Lower lobe of right lung (tissue), 2 donors: ENCODE measurements around the gene SLC25A36. TPM values are rescaled to one million over a fixed set of nuclear protein-coding genes. Genes with fewer than 3 reads are reported as not detected.
A peak's percentile ranks its signal among the peaks of the same experiment; 100 is the strongest.
"Not testable (repeated sequence)": the region's sequence is repeated elsewhere in the genome, so short reads cannot be mapped to it uniquely, and the experiment has no call there.

ENCODE experiments used
- ATAC-seq, 2 donors: fragments of 200-7000 bp; cut with Tn5 transposase; one replicate each; pipeline ENCODE4 v1.9.1; 2020 to 2022; ENCODE audit warnings: mild to moderate bottlenecking in 2 of 2, moderate library complexity in 2 of 2
- DNase-seq: peaks from one replicate; pipeline ENCODE4 v3.0.0-alpha.2; 2020
- H3K27ac ChIP-seq: fragments of 200-600 bp; one replicate; pipeline ENCODE4 v1.8.0; 2022
- H3K27me3 ChIP-seq: fragments of 200-600 bp; one replicate; pipeline ENCODE4 v1.8.0; 2022; ENCODE audit warnings: low read depth
- H3K36me3 ChIP-seq: fragments of 200-600 bp; one replicate; pipeline ENCODE4 v1.8.0; 2022; ENCODE audit warnings: mild to moderate bottlenecking
- H3K4me1 ChIP-seq: fragments of 200-600 bp; one replicate; pipeline ENCODE4 v1.8.0; 2022
- H3K4me3 ChIP-seq: fragments of 200-600 bp; one replicate; pipeline ENCODE4 v1.8.0; 2022; ENCODE audit warnings: mild to moderate bottlenecking
- H3K9me3 ChIP-seq: fragments of 200-600 bp; one replicate; pipeline ENCODE4 v1.8.0; 2022
- CTCF ChIP-seq: fragments of 200-600 bp; IDR thresholded peaks from one replicate; pipeline ENCODE4 v1.8.0; 2022; ENCODE audit warnings: antibody characterized with exemption, mild to moderate bottlenecking
- intact Hi-C: fragments of 100-400 bp; cut with DNase I; formaldehyde crosslinking; loops from one replicate; pipeline ENCODE4 v1.11.0; 2022
- total RNA-seq: library from RNA; stranded (reverse); fragmentation: NEBNext Ultra II Directional; extraction: Animal tissue kit (Norgen Biotek cat#: 25700); gene quantifications from one replicate; pipeline ENCODE4 v1.2.1, GENCODE V29; 2021
- donor health status: DM: no; HTN: yes; CAD: no; lungs with severe emphysema.

SLC25A36 gene
- total RNA-seq, 1 donor from 2014 or later: 91.5 TPM

DNA sequence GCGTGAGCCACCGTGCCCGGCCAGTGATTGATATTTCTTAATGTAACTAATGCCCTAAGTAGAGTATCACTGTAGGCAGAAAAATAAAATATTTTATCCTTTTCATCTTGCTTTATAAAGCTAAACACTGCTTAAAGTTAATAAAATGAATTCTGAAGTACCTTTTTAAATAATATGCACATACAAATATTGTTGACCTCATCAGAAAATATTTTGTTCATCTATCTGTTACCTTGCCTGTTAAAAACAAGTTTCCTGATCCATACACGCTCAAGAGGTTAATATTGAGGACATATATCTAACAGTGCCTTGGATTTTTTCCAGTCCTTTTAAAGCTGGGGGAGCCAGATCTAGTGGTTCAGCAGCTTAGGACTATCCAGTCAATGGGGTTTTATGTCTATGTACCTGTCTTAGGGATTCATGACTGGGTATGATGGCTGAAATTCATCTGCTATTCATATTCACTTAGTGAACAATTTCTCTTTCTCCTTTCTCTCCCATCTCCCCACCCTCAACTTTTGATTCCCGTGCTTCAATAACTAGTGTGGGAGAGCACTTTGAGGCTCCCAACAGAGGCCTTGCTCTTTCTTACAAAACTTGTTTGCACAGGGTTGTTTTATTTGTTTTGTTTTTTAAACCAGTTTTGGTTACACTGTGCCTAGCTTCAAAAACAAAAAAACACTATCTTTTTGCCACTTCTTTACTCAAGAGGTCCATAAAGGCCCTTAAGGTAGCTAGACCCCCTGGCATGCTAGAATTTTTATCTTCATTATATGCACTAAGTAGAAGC is 7.0 kb downstream of the SLC25A36 start:
- no peak for ATAC-seq
- Histone ChIP-seq H3K27ac (no peak overlapping the region), H3K4me1 (peaks cover 60% of the 10 kb centered on the region), H3K9me3 (no peaks in the 10 kb centered on the region), H3K27me3 (no peaks in the 10 kb centered on the region), H3K4me3 (no peak overlapping the region), H3K36me3 (no peaks in the 10 kb centered on the region)
- intact Hi-C loops: no loop called here
- TF ChIP-seq CTCF: no peak
- DNase-seq: no peak

GRCh38 chr3:140950144-140950543 is 8.5 kb downstream of the SLC25A36 start:
- Histone ChIP-seq H3K4me3 (no peak overlapping the region), H3K27me3 (no peaks in the 10 kb centered on the region), H3K36me3 (no peaks in the 10 kb centered on the region), H3K9me3 (no peaks in the 10 kb centered on the region), H3K4me1 (peaks cover 56% of the 10 kb centered on the region), H3K27ac (no peak overlapping the region)
- ATAC-seq: peak in 1 of 2 donors; percentile 35
- no peak for DNase-seq
- no peak for TF ChIP-seq CTCF
- intact Hi-C loops: no loop called here

- DNase-seq (no peak), ATAC-seq (no peak)
- no peaks in the 10 kb centered on the region for H3K9me3 ChIP-seq
- no peaks in the 10 kb centered on the region for H3K36me3 ChIP-seq
- H3K27ac ChIP-seq: no peak overlapping the region
- TF ChIP-seq CTCF: no peak
- H3K4me1 ChIP-seq: peaks cover 55% of the 10 kb centered on the region
- H3K27me3 ChIP-seq: no peaks in the 10 kb centered on the region
- no peak overlapping the region for H3K4me3 ChIP-seq
- intact Hi-C loops: no loop called here
Observed at GRCh38 chr3:140950863-140951262, 9.2 kb downstream of the SLC25A36 start.

DNA sequence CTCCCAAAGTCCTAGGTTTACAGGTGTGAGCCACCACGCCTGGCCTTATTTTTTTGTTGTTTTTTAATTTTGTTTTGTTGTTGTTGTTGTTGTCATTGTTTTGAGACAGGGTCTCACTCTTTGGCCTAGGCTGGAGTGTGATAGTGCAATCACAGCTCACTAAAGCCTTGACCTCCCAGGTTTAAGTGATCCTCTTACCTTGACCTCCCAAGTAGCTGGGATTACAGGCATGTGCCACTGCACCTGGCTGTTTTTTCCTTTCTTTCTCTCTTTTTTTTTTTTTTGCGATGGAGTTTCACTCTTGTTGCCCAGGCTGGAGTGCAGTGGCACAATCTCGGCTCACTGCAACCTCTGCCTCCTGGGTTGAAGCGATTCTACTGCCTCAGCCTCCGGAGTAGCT is 10.1 kb downstream of the SLC25A36 start:
- peaks cover 62% of the 10 kb centered on the region for H3K4me1 ChIP-seq
- H3K36me3 ChIP-seq, ATAC-seq, H3K9me3 ChIP-seq, DNase-seq, H3K27ac ChIP-seq, intact Hi-C loops, H3K4me3 ChIP-seq, H3K27me3 ChIP-seq: not testable (repeated sequence)

DNA sequence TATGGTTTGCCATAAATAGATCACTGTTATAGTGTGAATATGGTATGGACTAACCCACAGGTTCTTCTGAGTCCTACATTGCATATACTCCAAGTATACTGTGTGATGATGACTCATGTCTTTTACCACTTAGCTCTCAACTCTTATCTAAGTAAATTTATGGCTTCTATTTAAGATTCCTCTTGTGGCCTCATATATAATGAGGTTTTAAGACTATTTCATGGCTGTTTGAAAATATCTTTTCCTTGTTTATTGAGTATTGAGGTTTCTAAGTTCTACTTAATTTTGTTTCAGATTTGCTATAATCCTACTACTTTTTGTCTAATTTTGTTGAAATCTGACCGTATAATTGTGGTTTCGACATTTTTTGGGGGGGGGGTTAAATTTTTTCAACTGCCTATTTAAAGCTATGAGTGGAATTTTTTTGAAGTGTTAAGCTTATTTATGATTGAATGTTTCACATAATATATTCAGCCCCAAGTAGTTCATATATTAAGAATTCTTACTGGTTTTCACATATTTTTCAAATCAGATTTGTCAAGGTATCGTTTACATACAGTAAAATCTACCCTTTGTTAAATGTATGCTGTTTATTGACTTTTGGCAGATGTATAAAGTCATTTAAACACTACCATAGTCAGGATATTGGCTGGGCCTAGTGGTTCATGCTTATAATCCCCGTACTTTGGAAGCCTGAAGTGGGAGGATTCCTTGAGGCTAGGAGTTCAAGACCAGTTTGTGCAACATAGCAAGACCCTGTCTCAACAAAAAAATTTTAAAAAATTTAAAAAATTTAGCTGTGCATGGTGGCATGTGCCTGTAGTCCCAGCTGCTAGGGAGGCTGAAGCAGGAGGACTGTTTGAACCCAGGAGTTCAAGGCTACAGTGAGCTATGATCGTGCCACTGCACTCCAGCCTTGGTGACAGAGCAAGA is 11.7 kb downstream of the SLC25A36 start:
- DNase-seq: no peak
- no peak for ATAC-seq
- intact Hi-C loops: no loop called here
- Histone ChIP-seq H3K9me3 (no peaks in the 10 kb centered on the region), H3K36me3 (peaks cover 9% of the 10 kb centered on the region), H3K27me3 (no peaks in the 10 kb centered on the region), H3K4me1 (peaks cover 57% of the 10 kb centered on the region), H3K27ac (no peak overlapping the region), H3K4me3 (no peak overlapping the region)
- TF ChIP-seq CTCF: no peak

- TF ChIP-seq CTCF: no peak
- peaks cover 15% of the 10 kb centered on the region for H3K36me3 ChIP-seq
- H3K4me3 ChIP-seq: no peak overlapping the region
- H3K9me3 ChIP-seq: no peaks in the 10 kb centered on the region
- H3K27me3 ChIP-seq: no peaks in the 10 kb centered on the region
- ATAC-seq (no peak), DNase-seq (no peak)
- no peak overlapping the region for H3K27ac ChIP-seq
- H3K4me1 ChIP-seq: peaks cover 47% of the 10 kb centered on the region
- intact Hi-C loops: no loop called here
Observed at GRCh38 chr3:140954576-140954975, 12.9 kb downstream of the SLC25A36 start.
